ENCODE data around the gene NEDD4L. TPM values are rescaled to one million over a fixed set of nuclear protein-coding genes. Genes with fewer than 3 reads are reported as not detected.

The NEDD4L gene
- total RNA-seq, 1 donor from 2014 or later: 41.1 TPM

DNA sequence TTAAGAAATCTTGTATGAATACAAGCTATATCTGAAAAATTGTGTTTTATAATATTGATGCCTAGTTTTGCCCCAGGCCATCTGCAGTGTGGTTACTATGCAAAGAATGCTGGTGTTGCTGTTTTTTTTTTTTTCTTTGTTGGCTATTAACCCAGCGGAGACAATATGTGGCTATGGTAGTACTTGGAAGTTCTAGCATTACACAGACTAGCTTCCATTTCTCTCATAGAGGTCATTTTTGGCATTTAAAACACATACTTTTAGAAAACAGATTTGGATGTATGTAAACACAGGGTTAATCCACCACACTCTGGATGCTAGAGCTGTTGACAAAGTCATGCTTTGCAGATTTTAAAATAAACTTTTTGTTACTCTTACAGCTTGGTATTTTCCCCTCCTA is 209.8 kb downstream of the NEDD4L start:
- no peak overlapping the region for H3K4me3 Mint-ChIP-seq (ENCODE audit: unreplicated experiment)
- H3K4me1 Mint-ChIP-seq (ENCODE audit: unreplicated experiment): peaks cover 56% of the 10 kb centered on the region
- no peaks in the 10 kb centered on the region for H3K9me3 Mint-ChIP-seq (ENCODE audit: unreplicated experiment)
- DNase-seq (ENCODE audit: extremely low spot score, unreplicated experiment): no peak
- TF ChIP-seq, protein P1, sequence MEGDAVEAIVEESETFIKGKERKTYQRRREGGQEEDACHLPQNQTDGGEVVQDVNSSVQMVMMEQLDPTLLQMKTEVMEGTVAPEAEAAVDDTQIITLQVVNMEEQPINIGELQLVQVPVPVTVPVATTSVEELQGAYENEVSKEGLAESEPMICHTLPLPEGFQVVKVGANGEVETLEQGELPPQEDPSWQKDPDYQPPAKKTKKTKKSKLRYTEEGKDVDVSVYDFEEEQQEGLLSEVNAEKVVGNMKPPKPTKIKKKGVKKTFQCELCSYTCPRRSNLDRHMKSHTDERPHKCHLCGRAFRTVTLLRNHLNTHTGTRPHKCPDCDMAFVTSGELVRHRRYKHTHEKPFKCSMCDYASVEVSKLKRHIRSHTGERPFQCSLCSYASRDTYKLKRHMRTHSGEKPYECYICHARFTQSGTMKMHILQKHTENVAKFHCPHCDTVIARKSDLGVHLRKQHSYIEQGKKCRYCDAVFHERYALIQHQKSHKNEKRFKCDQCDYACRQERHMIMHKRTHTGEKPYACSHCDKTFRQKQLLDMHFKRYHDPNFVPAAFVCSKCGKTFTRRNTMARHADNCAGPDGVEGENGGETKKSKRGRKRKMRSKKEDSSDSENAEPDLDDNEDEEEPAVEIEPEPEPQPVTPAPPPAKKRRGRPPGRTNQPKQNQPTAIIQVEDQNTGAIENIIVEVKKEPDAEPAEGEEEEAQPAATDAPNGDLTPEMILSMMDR (IDR thresholded peaks at IDR 0.05): no peak
- no peaks in the 10 kb centered on the region for H3K27me3 Mint-ChIP-seq (ENCODE audit: unreplicated experiment)
- H3K27ac Mint-ChIP-seq (ENCODE audit: unreplicated experiment): peak overlapping the region; percentile 68
- peaks cover 9% of the 10 kb centered on the region for H3K36me3 Mint-ChIP-seq (ENCODE audit: unreplicated experiment)

DNA sequence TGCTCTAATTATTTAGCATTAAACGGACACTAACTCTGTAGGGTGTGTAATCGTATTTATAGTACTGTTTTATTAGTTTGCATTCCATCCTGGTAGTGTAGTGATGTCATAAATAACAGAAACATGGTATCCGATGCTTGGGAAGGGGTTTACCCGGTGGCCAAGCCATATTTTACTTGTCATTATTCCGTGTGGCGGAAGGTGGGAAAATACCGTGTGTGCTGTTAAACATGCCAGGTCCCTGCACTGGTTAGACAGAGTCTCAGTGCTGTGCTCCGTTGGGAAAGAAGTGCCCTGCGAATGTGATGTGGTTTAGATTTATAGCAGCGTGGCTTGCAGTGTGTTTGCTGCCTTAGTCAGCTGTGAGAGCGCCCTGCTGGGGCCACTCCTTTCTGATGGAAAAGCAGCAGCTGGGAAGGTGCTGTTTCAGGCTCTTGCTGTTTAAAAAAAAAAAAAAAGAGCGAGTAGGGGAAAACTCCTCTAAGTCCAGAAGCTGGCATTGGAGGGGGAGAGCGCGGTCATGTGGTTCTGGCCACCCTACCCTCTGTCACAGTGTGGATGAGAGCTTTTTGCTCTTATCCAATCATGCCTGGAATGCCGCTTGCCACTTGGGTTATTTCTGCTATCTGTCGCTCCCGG is 211.0 kb downstream of the NEDD4L start:
- TF ChIP-seq, protein P1 (IDR thresholded peaks at IDR 0.05): no peak
- Mint-ChIP-seq H3K36me3 (ENCODE audit: unreplicated experiment) (peaks cover 7% of the 10 kb centered on the region), H3K4me3 (ENCODE audit: unreplicated experiment) (no peak overlapping the region), H3K9me3 (ENCODE audit: unreplicated experiment) (no peaks in the 10 kb centered on the region), H3K4me1 (ENCODE audit: unreplicated experiment) (peaks cover 50% of the 10 kb centered on the region), H3K27me3 (ENCODE audit: unreplicated experiment) (no peaks in the 10 kb centered on the region), H3K27ac (ENCODE audit: unreplicated experiment) (peak overlapping the region; percentile 27)
- DNase-seq (ENCODE audit: extremely low spot score, unreplicated experiment): no peak

DNA sequence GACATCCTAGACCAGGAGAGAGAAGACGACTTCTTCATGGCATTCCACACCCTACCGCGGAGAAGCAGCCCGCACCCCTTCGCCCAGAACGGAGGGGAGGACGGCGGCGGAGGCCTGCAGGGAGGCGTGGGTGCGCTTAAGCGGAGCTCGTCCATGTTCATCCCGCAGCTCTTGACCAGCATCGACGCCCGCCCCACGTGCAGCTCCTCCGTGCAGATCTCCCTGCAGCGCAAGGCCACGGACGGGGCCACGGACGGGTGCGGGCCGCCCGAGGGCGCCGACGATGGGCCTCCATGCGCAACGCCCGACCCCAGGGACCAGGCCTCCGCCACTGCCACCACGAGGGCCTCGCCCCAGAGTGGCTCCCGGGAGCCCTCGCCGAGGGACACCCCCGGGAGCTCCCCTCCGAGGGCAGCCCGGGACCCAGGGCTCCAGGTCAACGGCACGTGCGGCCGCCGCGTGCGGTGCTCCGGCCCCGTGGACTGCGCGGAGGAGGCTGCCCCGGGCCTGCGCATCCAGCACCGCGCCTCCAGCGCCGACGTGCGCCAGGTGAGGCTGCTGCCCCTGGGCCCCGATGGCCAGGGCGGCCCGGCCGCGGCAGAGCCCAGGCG is 211.8 kb downstream of the NEDD4L start:
- Mint-ChIP-seq H3K36me3 (ENCODE audit: unreplicated experiment) (peaks cover 7% of the 10 kb centered on the region), H3K4me3 (ENCODE audit: unreplicated experiment) (no peak overlapping the region), H3K27me3 (ENCODE audit: unreplicated experiment) (no peaks in the 10 kb centered on the region), H3K27ac (ENCODE audit: unreplicated experiment) (no peak overlapping the region), H3K4me1 (ENCODE audit: unreplicated experiment) (peaks cover 48% of the 10 kb centered on the region), H3K9me3 (ENCODE audit: unreplicated experiment) (no peaks in the 10 kb centered on the region)
- TF ChIP-seq, protein P1 (IDR thresholded peaks at IDR 0.05): no peak
- no peak for DNase-seq (ENCODE audit: extremely low spot score, unreplicated experiment)

DNA sequence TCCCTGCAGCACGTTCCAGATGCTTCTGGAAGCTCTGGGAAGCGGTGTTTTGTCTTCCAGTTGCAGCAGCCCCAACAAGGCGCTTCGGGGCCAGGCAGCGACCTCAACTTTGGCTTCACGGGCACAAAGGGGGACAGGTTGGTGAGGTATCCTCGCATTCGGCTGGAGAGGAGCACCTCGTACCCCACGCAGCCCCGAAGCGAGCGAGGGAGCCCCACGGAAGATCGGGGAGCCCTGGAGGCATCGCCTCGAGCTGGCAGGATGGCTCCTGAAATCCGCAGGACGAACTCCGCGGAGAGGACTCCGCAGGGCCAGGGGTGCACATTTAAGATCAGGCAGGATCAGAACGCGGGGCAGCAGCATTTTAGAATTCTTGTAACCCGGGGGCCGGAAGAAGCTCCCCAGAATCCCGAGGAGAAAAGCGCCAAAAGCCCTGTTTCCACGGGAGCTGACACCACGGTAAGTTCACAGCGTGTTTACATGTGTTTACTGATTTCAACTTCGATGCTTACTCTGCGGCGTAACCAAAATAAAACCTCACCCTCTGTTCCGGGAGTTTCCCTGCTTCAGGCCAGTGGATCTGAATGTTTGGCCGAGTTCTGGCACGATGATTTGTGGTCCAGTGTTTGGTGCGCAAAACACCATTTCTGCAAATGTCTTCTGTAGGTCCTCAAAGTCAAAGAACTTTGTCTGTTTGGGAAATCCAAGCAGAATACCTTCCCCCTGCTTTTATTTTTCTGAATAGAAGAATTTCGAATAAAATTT is 212.5 kb downstream of the NEDD4L start:
- Mint-ChIP-seq H3K36me3 (ENCODE audit: unreplicated experiment) (peaks cover 7% of the 10 kb centered on the region), H3K9me3 (ENCODE audit: unreplicated experiment) (no peaks in the 10 kb centered on the region), H3K4me1 (ENCODE audit: unreplicated experiment) (peaks cover 45% of the 10 kb centered on the region), H3K27me3 (ENCODE audit: unreplicated experiment) (no peaks in the 10 kb centered on the region), H3K27ac (ENCODE audit: unreplicated experiment) (no peak overlapping the region), H3K4me3 (ENCODE audit: unreplicated experiment) (no peak overlapping the region)
- no peak for DNase-seq (ENCODE audit: extremely low spot score, unreplicated experiment)
- TF ChIP-seq, protein P1 (IDR thresholded peaks at IDR 0.05): no peak

DNA sequence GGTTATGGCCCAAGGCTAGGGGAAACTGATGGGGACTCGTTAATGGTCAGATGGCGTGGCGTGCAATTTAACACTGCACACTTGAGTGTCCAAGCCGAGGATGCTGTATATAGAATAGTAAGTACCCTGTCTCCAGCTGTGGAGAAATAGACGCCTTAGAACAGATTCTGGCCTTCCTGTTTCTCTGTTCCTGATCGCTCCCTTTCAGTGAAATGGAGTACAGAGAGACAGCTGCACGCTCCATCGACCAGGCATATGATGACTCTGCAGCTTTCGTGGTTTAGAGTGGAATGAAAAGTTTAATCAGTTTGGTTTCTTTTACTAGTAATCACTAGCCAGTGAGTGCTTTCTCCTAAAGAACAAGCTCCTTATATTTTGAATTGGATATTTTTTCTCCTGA is 213.4 kb downstream of the NEDD4L start:
- Mint-ChIP-seq H3K36me3 (ENCODE audit: unreplicated experiment) (peaks cover 7% of the 10 kb centered on the region), H3K4me3 (ENCODE audit: unreplicated experiment) (no peak overlapping the region), H3K9me3 (ENCODE audit: unreplicated experiment) (no peaks in the 10 kb centered on the region), H3K27ac (ENCODE audit: unreplicated experiment) (peak overlapping the region; percentile 83), H3K4me1 (ENCODE audit: unreplicated experiment) (peaks cover 36% of the 10 kb centered on the region), H3K27me3 (ENCODE audit: unreplicated experiment) (no peaks in the 10 kb centered on the region)
- no peak for DNase-seq (ENCODE audit: extremely low spot score, unreplicated experiment)
- TF ChIP-seq, protein P1 (IDR thresholded peaks at IDR 0.05): no peak
